HFFc6 (cell line): ENCODE data around the gene NTM. TPM values are rescaled to one million over a fixed set of nuclear protein-coding genes. Genes with fewer than 3 reads are reported as not detected.

Experiments
- DNase-seq: peaks from one replicate; pipeline ENCODE4 v3.0.0-alpha.2; 2018
- H3K27ac Mint-ChIP-seq: 2 replicates; pipeline ENCODE4 v1.8.0; 2020; ENCODE audit warnings: mild to moderate bottlenecking, mixed read lengths
- H3K27me3 Mint-ChIP-seq: 2 replicates; pipeline ENCODE4 v1.8.0; 2021; ENCODE audit warnings: mild to moderate bottlenecking, moderate library complexity, mixed read lengths; ENCODE audit not compliant: insufficient read depth
- H3K36me3 Mint-ChIP-seq: 2 replicates; pipeline ENCODE4 v1.8.0; 2021; ENCODE audit warnings: low read depth, mixed read lengths
- H3K4me1 Mint-ChIP-seq: 2 replicates; pipeline ENCODE4 v1.8.0; 2020; ENCODE audit warnings: low read depth, mixed read lengths
- H3K4me3 Mint-ChIP-seq: 2 replicates; pipeline ENCODE4 v1.8.0; 2020; ENCODE audit warnings: mild to moderate bottlenecking, moderate library complexity, mixed read lengths
- H3K9me3 Mint-ChIP-seq: 2 replicates; pipeline ENCODE4 v1.8.0; 2020; ENCODE audit warnings: mild to moderate bottlenecking, mixed read lengths
- CTCF ChIP-seq: fragments of 200-600 bp; sonication (generic); IDR thresholded peaks from 2 replicates; pipeline ENCODE4 v1.5.0; 2021; ENCODE audit warnings: antibody characterized with exemption, mild to moderate bottlenecking
- total RNA-seq, 6 experiments: library from RNA; stranded (reverse); fragmentation: NEBNext Ultra II Directional; extraction: Animal tissue kit (Norgen Biotek cat#: 25700); gene quantifications; 2 replicates in 1 of 6; 3 replicates in 5 of 6; pipeline ENCODE4 v1.2.3, GENCODE V29; 2021

The NTM gene
- total RNA-seq, 6 experiments from 2014 or later = 18.3 to 23.6 (median 21.7) TPM

GRCh38 chr11:131885431-131885830 is 515.0 kb downstream of the NTM start:
- H3K36me3 Mint-ChIP-seq = no peaks in the 10 kb centered on the region; the same call in 1 of the 2 replicates
- H3K4me3 Mint-ChIP-seq = no peak overlapping the region
- no peaks in the 10 kb centered on the region; the same call in 1 of the 2 replicates for H3K27me3 Mint-ChIP-seq
- no peaks in the 10 kb centered on the region for H3K4me1 Mint-ChIP-seq
- no peak for TF ChIP-seq CTCF
- no peaks in the 10 kb centered on the region for H3K9me3 Mint-ChIP-seq
- no peak for DNase-seq
- no peak overlapping the region for H3K27ac Mint-ChIP-seq

- Mint-ChIP-seq H3K9me3 (no peaks in the 10 kb centered on the region), H3K36me3 (no peaks in the 10 kb centered on the region; the same call in 1 of the 2 replicates), H3K27ac (no peak overlapping the region), H3K4me3 (no peak overlapping the region), H3K4me1 (no peaks in the 10 kb centered on the region), H3K27me3 (no peaks in the 10 kb centered on the region; the same call in 1 of the 2 replicates)
- no peak for DNase-seq
- no peak for TF ChIP-seq CTCF
Observed at GRCh38 chr11:131886201-131886600, 515.8 kb downstream of the NTM start.

- DNase-seq = peak; percentile 89
- no peaks in the 10 kb centered on the region; the same call in 1 of the 2 replicates for H3K36me3 Mint-ChIP-seq
- TF ChIP-seq CTCF = no peak; the same call in 1 of the 2 replicates
- peaks cover 6% of the 10 kb centered on the region for H3K4me1 Mint-ChIP-seq
- no peak overlapping the region; the same call in 1 of the 2 replicates for H3K4me3 Mint-ChIP-seq
- H3K27ac Mint-ChIP-seq = no peak overlapping the region
- no peaks in the 10 kb centered on the region; the same call in 1 of the 2 replicates for H3K27me3 Mint-ChIP-seq
- no peaks in the 10 kb centered on the region for H3K9me3 Mint-ChIP-seq
Observed at GRCh38 chr11:131888230-131888855, 517.9 kb downstream of the NTM start.

GRCh38 chr11:131889146-131889577 is 518.7 kb downstream of the NTM start:
- Mint-ChIP-seq H3K27ac (no peak overlapping the region), H3K36me3 (no peaks in the 10 kb centered on the region; the same call in 1 of the 2 replicates), H3K9me3 (no peaks in the 10 kb centered on the region), H3K4me1 (peaks cover 11% of the 10 kb centered on the region), H3K27me3 (no peaks in the 10 kb centered on the region; the same call in 1 of the 2 replicates), H3K4me3 (no peak overlapping the region; the same call in 1 of the 2 replicates)
- TF ChIP-seq CTCF = no peak
- peak; percentile 85 for DNase-seq

- no peaks in the 10 kb centered on the region; the same call in 1 of the 2 replicates for H3K36me3 Mint-ChIP-seq
- no peak overlapping the region for H3K4me3 Mint-ChIP-seq
- TF ChIP-seq CTCF = no peak; the same call in 1 of the 2 replicates
- H3K9me3 Mint-ChIP-seq = no peaks in the 10 kb centered on the region
- H3K27ac Mint-ChIP-seq = no peak overlapping the region
- H3K4me1 Mint-ChIP-seq = peaks cover 11% of the 10 kb centered on the region
- no peaks in the 10 kb centered on the region; the same call in 1 of the 2 replicates for H3K27me3 Mint-ChIP-seq
- DNase-seq = no peak
Observed at GRCh38 chr11:131889760-131890581, 519.6 kb downstream of the NTM start.
